Measurements from ENCODE around the gene POLR1E. TPM values are rescaled to one million over a fixed set of nuclear protein-coding genes. Genes with fewer than 3 reads are reported as not detected.
A peak's percentile ranks its signal among the peaks of the same experiment; 100 is the strongest.

Gene POLR1E
- total RNA-seq (2021; ENCODE audit: unreplicated experiment) = 60.9 TPM
- polyA plus RNA-seq (2012) = 35.7 and 48.7 TPM in 2 replicates
- percentile 83 among the genes with signal in this experiment for Bru-seq, nascent RNA
- BruChase-seq, experiment 1, labeled RNA remaining after a 6-hour chase = percentile 84 among the genes with signal in this experiment
- percentile 83 among the genes with signal in this experiment for BruChase-seq, experiment 2, labeled RNA remaining after a 2-hour chase
- long read RNA-seq, transcript POLR1E-202 (12 exons, 1,868 nt) = major isoform, 54 of 79 reads
- long read RNA-seq, partial matches to known transcripts = 18 of 79 reads
- long read RNA-seq, other reads (novel, unspliced or antisense) = 5 of 79 reads

- ChIA-PET CTCF (no interaction called here), POLR2A (interaction anchor here (1.4 kb wide), 1 partner anchor 20 kb away, joined by 5 read pairs; the partner anchor contains the start of gene ZBTB5), RAD21 (ENCODE audit: low non-redundant PET in 1 of 2, low total read pairs in 2 of 2, uncharacterized antibody in 2 of 2, unreplicated experiment in 2 of 2) (no interaction called here)
- peaks cover 12 to 31% of the 10 kb centered on the region in 2 experiments; a peak in 3 of 4 replicates for H3K36me3 ChIP-seq (ENCODE audit: control insufficient read depth in 1 of 2, insufficient read depth in 2 of 2, low read length in 2 of 2)
- peak within 1 kb of the TSS; percentile 63 for H3K27ac ChIP-seq (ENCODE audit: low read depth, low read length)
- TF ChIP-seq POLR2AphosphoS5 (IDR thresholded peaks at IDR 0.05; ENCODE audit: low read depth, low read length) = peak; percentile 95
- peak; percentile 76 for TF ChIP-seq SIN3A (IDR thresholded peaks at IDR 0.05; ENCODE audit: low read depth)
- TF ChIP-seq YY1 (IDR thresholded peaks at IDR 0.05; ENCODE audit: extremely low read depth, insufficient replicate concordance, low read depth, low read length) = no peak
- no peak for TF ChIP-seq TCF7L2 (IDR thresholded peaks at IDR 0.05; ENCODE audit: borderline replicate concordance, extremely low read depth, insufficient read depth, insufficient read length)
- peak; percentile 75 for TF ChIP-seq POLR2A (IDR thresholded peaks at IDR 0.05; ENCODE audit: borderline replicate concordance, extremely low read depth, insufficient read depth, insufficient read length)
- TF ChIP-seq SRF (IDR thresholded peaks at IDR 0.05; ENCODE audit: low read depth) = no peak
- TF ChIP-seq CTCF (IDR thresholded peaks at IDR 0.05 in 2 of 3, conservative IDR thresholded peaks at IDR 0.05 in 1 of 3; ENCODE audit: borderline replicate concordance in 1 of 3, insufficient read depth in 1 of 3, low read depth in 2 of 3, low read length in 2 of 3) = no peak
- no peak for TF ChIP-seq EZH2phosphoT487 (IDR thresholded peaks at IDR 0.05; ENCODE audit: borderline replicate concordance)
- peak; percentile 77 for TF ChIP-seq SP1 (IDR thresholded peaks at IDR 0.05; ENCODE audit: low read depth)
- TF ChIP-seq EGR1 (IDR thresholded peaks at IDR 0.05; ENCODE audit: low read depth) = peak; percentile 85
- TF ChIP-seq FOSL1 (IDR thresholded peaks at IDR 0.05; ENCODE audit: low read depth) = no peak
- TF ChIP-seq ZFX (IDR thresholded peaks at IDR 0.05) = peak; percentile 57; the same call in 1 of the 2 replicates
- no peak for TF ChIP-seq RAD21 (IDR thresholded peaks at IDR 0.05; ENCODE audit: low read depth)
- peak; percentile 38 for TF ChIP-seq ZBTB33 (IDR thresholded peaks at IDR 0.05; ENCODE audit: extremely low read depth, insufficient replicate concordance, low read length)
- no peak for TF ChIP-seq ATF3 (IDR thresholded peaks at IDR 0.05)
- no peak for TF ChIP-seq ZNF274 (IDR thresholded peaks at IDR 0.05; ENCODE audit: low read depth, low read length)
- TF ChIP-seq MAX (IDR thresholded peaks at IDR 0.05) = peak; percentile 94
- no peaks in the 10 kb centered on the region for H3K9me2 ChIP-seq (ENCODE audit: insufficient read depth)
- peak within 1 kb of the TSS; percentile 92 to 100 for H3K4me3 ChIP-seq (replicated peaks in 1 of 2; ENCODE audit: low read depth in 1 of 2, low read length in 2 of 2)
- peak; percentile 84 for DNase-seq (ENCODE audit: low read depth, low spot score)
- peak within 1 kb of the TSS; percentile 96 for H3K9ac ChIP-seq (ENCODE audit: low read length)
- H3K79me2 ChIP-seq (ENCODE audit: insufficient read depth, low read length) = peaks cover 47% of the 10 kb centered on the region
- ATAC-seq = peak; percentile 91
- peaks cover 12 to 44% of the 10 kb centered on the region in 2 experiments for H3K4me1 ChIP-seq (ENCODE audit: control insufficient read depth in 1 of 2, insufficient read depth in 2 of 2, low read length in 2 of 2)
- peaks cover 4% of the 10 kb centered on the region; the same call in 1 of the 2 replicates for H4K20me1 ChIP-seq (ENCODE audit: insufficient read depth)
- intact Hi-C loops (cut with micrococcal nuclease) = loop anchor here (5.0 to 10.0 kb wide), 5 partner anchors 99 to 909 kb away; partner anchors contain the start of gene ALDH1B1
- H3K27me3 ChIP-seq (ENCODE audit: insufficient read depth, low read length) = no peaks in the 10 kb centered on the region
- no peaks in the 10 kb centered on the region for H3K9me3 ChIP-seq (ENCODE audit: control insufficient read depth in 1 of 2, insufficient read depth in 1 of 2, low read depth in 1 of 2, low read length in 2 of 2)
- H2AFZ ChIP-seq (ENCODE audit: low read depth, low read length, poor library complexity, severe bottlenecking) = no peak within 1 kb of the TSS
- peak within 1 kb of the TSS; percentile 100 for H3K4me2 ChIP-seq (ENCODE audit: low read length)
- BruUV-seq (replicated peaks) = TSS peak; percentile 97
Measured at GRCh38 chr9:37485389-37486255, at the start of gene POLR1E. TSS of gene POLR1E (plus strand) at chr9:37485948. CDS start at chr9:37486048, 100 bp downstream.
